ENCODE results near the gene RBCK1.

GRCh38 chr20:380763-381580 lies 27.1 kb upstream of the RBCK1 start:
- no peak for TF ChIP-seq CTCF (IDR thresholded peaks at IDR 0.05)
- no peak for TF ChIP-seq POLR2A (IDR thresholded peaks at IDR 0.05)
